GM21381 (cell line): ENCODE data around the gene PHLDA2.
"Not testable (repeated sequence)": the region's sequence is repeated elsewhere in the genome, so short reads cannot be mapped to it uniquely, and the experiment has no call there.

Experiments
- ATAC-seq: cut with Tn5 transposase; IDR thresholded peaks from one replicate; pipeline ENCODE4 v1.9.1; 2021; ENCODE audit warnings: mild to moderate bottlenecking, moderate library complexity; ENCODE audit not compliant: unreplicated experiment

Gene PHLDA2

GRCh38 chr11:2945757-2946287, 16.6 kb upstream of the PHLDA2 start:
- ATAC-seq: no peak

- no peak for ATAC-seq
Measured at GRCh38 chr11:2945031-2945756, 16.0 kb upstream of the PHLDA2 start.

- ATAC-seq: no peak
Measured at GRCh38 chr11:2944530-2944929, 15.3 kb upstream of the PHLDA2 start.

- no peak for ATAC-seq
Measured at GRCh38 chr11:2943711-2944118, 14.5 kb upstream of the PHLDA2 start.

- no peak for ATAC-seq
Measured at GRCh38 chr11:2942872-2943710, 13.9 kb upstream of the PHLDA2 start.

GRCh38 chr11:2942447-2942846, 13.2 kb upstream of the PHLDA2 start:
- ATAC-seq: no peak

- no peak for ATAC-seq
Measured at GRCh38 chr11:2940921-2941821, 12.0 kb upstream of the PHLDA2 start.

GRCh38 chr11:2940147-2940920, 11.1 kb upstream of the PHLDA2 start:
- no peak for ATAC-seq

- not testable (repeated sequence) for ATAC-seq
Measured at GRCh38 chr11:2938458-2939418, 9.5 kb upstream of the PHLDA2 start.

- ATAC-seq: not testable (repeated sequence)
Measured at GRCh38 chr11:2937641-2938457, 8.6 kb upstream of the PHLDA2 start.

GRCh38 chr11:2934611-2935239, 5.5 kb upstream of the PHLDA2 start:
- no peak for ATAC-seq

- ATAC-seq: no peak
Measured at GRCh38 chr11:2934021-2934550, 4.9 kb upstream of the PHLDA2 start.

- ATAC-seq: no peak
Measured at GRCh38 chr11:2933375-2934020, 4.3 kb upstream of the PHLDA2 start.

- no peak for ATAC-seq
Measured at GRCh38 chr11:2932850-2933251, 3.6 kb upstream of the PHLDA2 start.

- ATAC-seq: no peak
Measured at GRCh38 chr11:2931771-2932738, 2.8 kb upstream of the PHLDA2 start.

GRCh38 chr11:2931420-2931746, 2.2 kb upstream of the PHLDA2 start:
- ATAC-seq: no peak
